H1 (cell line): ENCODE data around the gene SCNN1G. TPM values are rescaled to one million over a fixed set of nuclear protein-coding genes. Genes with fewer than 3 reads are reported as not detected.

Experiments
- CBX5 ChIP-seq: fragments of 300-800, 300-1000 bp; sonication (generic); IDR thresholded peaks from 2 replicates; pipeline ENCODE4 v1.7.1; 2016; ENCODE audit warnings: antibody characterized with exemption, low read length, low read depth
- CBX8 ChIP-seq: fragments of 300-800, 300-1000 bp; sonication (generic); IDR thresholded peaks from 2 replicates; pipeline ENCODE4 v1.7.1; 2016; ENCODE audit warnings: low read depth, low read length, borderline replicate concordance
- CEBPB ChIP-seq: IDR thresholded peaks from 2 replicates; pipeline ENCODE4 v1.6.1; 2012; ENCODE audit warnings: low read depth, low read length
- EZH2 ChIP-seq: fragments of 200-600 bp; sonication (generic); IDR thresholded peaks from 2 replicates; pipeline ENCODE4 v1.7.1; 2012; ENCODE audit warnings: low read depth, mild to moderate bottlenecking, moderate library complexity, low read length, inconsistent platforms; ENCODE audit not compliant: severe bottlenecking
- GABPA ChIP-seq: IDR thresholded peaks from 2 replicates; pipeline ENCODE4 v1.6.1; 2011; ENCODE audit warnings: mild to moderate bottlenecking, low read length, moderate library complexity, borderline replicate concordance; ENCODE audit not compliant: insufficient read depth
- JUN ChIP-seq: IDR thresholded peaks from 2 replicates; pipeline ENCODE4 v1.6.1; 2011; ENCODE audit warnings: low read depth, mild to moderate bottlenecking, improper control_type of control experiment, low read length
- MAX ChIP-seq: IDR thresholded peaks from 2 replicates; pipeline ENCODE4 v1.6.1; 2012; ENCODE audit warnings: inconsistent platforms
- NANOG ChIP-seq: IDR thresholded peaks from 2 replicates; pipeline ENCODE4 v1.6.1; 2011; ENCODE audit warnings: low read length, low read depth, mild to moderate bottlenecking, inconsistent platforms; ENCODE audit not compliant: insufficient read depth, poor library complexity, severe bottlenecking
- PHF8 ChIP-seq: fragments of 200-600 bp; sonication (generic); conservative IDR thresholded peaks from 2 replicates; pipeline ENCODE4 v1.7.1; 2012; ENCODE audit warnings: low read depth, mild to moderate bottlenecking, inconsistent platforms, low read length, moderate library complexity
- SP1 ChIP-seq: IDR thresholded peaks from 2 replicates; pipeline ENCODE4 v1.6.1; 2011; ENCODE audit warnings: low read depth, low read length
- ZNF274 ChIP-seq: IDR thresholded peaks from 2 replicates; pipeline ENCODE4 v1.7.0; 2012; ENCODE audit warnings: low read length, borderline replicate concordance; ENCODE audit errors: extremely low read depth
- polyA plus RNA-seq, 7 experiments: library from polyadenylated mRNA; depleted of rRNA in 3 of 7; stranded (reverse) in 5 of 7; unstranded in 2 of 7; fragments of >200 nt in 5 of 7; fragments of 200-250 nt in 2 of 7; gene quantifications; 1 replicate in 5 of 7; 2 replicates in 1 of 7; 4 replicates in 1 of 7; pipeline versions ENCODE4 v1.2.1 to v1.2.3, GENCODE V29; 2011 to 2013; ENCODE audit warnings: missing spikeins in 2 of 7, mixed read lengths in 2 of 7
- total RNA-seq: library from RNA; stranded (reverse); fragmentation: NEBNext Ultra II Directional; extraction: Animal tissue kit (Norgen Biotek cat#: 25700); gene quantifications from 2 replicates; pipeline ENCODE4 v1.2.1, GENCODE V29; 2021
- TF ChIP-seq, protein P1 (sequence below): fragments of 300-600 bp; sonication (generic); IDR thresholded peaks from 2 replicates; pipeline ENCODE4 v1.7.1; 2012; ENCODE audit warnings: low read length, moderate library complexity, mild to moderate bottlenecking, inconsistent platforms; ENCODE audit not compliant: insufficient replicate concordance

SCNN1G gene
- total and polyA plus RNA-seq, 2 of the 8 experiments (the other 6 are each of a cell fraction or from before 2014, with no cell fraction given): 0.73 to 1.1 TPM

DNA sequence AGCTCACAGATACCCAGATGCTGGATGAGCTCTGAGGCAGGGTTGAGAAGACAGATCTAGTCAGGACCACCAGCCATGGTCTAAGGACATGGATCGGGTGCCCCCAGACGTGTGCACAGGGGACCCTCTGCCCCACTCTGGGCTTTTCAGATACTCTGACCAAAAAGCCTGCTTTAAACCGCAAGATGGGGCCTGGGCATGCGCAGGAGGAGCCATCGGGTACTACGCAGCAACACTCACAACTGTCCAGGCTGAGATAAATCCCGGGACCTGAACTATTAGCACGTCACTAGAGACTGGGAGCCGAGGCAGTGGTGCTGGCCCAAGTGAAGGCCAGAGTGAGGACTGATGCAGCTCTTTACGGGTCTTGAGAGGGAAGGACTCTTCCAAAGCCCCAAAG lies 32.9 kb downstream of the SCNN1G start (continued):
- TF ChIP-seq, protein P1, sequence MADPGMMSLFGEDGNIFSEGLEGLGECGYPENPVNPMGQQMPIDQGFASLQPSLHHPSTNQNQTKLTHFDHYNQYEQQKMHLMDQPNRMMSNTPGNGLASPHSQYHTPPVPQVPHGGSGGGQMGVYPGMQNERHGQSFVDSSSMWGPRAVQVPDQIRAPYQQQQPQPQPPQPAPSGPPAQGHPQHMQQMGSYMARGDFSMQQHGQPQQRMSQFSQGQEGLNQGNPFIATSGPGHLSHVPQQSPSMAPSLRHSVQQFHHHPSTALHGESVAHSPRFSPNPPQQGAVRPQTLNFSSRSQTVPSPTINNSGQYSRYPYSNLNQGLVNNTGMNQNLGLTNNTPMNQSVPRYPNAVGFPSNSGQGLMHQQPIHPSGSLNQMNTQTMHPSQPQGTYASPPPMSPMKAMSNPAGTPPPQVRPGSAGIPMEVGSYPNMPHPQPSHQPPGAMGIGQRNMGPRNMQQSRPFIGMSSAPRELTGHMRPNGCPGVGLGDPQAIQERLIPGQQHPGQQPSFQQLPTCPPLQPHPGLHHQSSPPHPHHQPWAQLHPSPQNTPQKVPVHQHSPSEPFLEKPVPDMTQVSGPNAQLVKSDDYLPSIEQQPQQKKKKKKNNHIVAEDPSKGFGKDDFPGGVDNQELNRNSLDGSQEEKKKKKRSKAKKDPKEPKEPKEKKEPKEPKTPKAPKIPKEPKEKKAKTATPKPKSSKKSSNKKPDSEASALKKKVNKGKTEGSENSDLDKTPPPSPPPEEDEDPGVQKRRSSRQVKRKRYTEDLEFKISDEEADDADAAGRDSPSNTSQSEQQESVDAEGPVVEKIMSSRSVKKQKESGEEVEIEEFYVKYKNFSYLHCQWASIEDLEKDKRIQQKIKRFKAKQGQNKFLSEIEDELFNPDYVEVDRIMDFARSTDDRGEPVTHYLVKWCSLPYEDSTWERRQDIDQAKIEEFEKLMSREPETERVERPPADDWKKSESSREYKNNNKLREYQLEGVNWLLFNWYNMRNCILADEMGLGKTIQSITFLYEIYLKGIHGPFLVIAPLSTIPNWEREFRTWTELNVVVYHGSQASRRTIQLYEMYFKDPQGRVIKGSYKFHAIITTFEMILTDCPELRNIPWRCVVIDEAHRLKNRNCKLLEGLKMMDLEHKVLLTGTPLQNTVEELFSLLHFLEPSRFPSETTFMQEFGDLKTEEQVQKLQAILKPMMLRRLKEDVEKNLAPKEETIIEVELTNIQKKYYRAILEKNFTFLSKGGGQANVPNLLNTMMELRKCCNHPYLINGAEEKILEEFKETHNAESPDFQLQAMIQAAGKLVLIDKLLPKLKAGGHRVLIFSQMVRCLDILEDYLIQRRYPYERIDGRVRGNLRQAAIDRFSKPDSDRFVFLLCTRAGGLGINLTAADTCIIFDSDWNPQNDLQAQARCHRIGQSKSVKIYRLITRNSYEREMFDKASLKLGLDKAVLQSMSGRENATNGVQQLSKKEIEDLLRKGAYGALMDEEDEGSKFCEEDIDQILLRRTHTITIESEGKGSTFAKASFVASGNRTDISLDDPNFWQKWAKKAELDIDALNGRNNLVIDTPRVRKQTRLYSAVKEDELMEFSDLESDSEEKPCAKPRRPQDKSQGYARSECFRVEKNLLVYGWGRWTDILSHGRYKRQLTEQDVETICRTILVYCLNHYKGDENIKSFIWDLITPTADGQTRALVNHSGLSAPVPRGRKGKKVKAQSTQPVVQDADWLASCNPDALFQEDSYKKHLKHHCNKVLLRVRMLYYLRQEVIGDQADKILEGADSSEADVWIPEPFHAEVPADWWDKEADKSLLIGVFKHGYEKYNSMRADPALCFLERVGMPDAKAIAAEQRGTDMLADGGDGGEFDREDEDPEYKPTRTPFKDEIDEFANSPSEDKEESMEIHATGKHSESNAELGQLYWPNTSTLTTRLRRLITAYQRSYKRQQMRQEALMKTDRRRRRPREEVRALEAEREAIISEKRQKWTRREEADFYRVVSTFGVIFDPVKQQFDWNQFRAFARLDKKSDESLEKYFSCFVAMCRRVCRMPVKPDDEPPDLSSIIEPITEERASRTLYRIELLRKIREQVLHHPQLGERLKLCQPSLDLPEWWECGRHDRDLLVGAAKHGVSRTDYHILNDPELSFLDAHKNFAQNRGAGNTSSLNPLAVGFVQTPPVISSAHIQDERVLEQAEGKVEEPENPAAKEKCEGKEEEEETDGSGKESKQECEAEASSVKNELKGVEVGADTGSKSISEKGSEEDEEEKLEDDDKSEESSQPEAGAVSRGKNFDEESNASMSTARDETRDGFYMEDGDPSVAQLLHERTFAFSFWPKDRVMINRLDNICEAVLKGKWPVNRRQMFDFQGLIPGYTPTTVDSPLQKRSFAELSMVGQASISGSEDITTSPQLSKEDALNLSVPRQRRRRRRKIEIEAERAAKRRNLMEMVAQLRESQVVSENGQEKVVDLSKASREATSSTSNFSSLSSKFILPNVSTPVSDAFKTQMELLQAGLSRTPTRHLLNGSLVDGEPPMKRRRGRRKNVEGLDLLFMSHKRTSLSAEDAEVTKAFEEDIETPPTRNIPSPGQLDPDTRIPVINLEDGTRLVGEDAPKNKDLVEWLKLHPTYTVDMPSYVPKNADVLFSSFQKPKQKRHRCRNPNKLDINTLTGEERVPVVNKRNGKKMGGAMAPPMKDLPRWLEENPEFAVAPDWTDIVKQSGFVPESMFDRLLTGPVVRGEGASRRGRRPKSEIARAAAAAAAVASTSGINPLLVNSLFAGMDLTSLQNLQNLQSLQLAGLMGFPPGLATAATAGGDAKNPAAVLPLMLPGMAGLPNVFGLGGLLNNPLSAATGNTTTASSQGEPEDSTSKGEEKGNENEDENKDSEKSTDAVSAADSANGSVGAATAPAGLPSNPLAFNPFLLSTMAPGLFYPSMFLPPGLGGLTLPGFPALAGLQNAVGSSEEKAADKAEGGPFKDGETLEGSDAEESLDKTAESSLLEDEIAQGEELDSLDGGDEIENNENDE: no peak
- no peak for TF ChIP-seq CBX5
- TF ChIP-seq NANOG: no peak
- no peak for TF ChIP-seq JUN
- no peak for TF ChIP-seq CBX8
- no peak for TF ChIP-seq ZNF274
- TF ChIP-seq EZH2: no peak
- TF ChIP-seq GABPA: no peak
- TF ChIP-seq SP1: no peak
- no peak for TF ChIP-seq PHF8
- TF ChIP-seq CEBPB: no peak
- no peak for TF ChIP-seq MAX
